Medulla oblongata (tissue), 1 donor: Measurements from ENCODE around the gene LRRC71.

Experiments used
- DNase-seq: peaks from one replicate; pipeline ENCODE4 v3.0.0-alpha.2; 2015; ENCODE audit errors: extremely low spot score

The LRRC71 gene

DNA sequence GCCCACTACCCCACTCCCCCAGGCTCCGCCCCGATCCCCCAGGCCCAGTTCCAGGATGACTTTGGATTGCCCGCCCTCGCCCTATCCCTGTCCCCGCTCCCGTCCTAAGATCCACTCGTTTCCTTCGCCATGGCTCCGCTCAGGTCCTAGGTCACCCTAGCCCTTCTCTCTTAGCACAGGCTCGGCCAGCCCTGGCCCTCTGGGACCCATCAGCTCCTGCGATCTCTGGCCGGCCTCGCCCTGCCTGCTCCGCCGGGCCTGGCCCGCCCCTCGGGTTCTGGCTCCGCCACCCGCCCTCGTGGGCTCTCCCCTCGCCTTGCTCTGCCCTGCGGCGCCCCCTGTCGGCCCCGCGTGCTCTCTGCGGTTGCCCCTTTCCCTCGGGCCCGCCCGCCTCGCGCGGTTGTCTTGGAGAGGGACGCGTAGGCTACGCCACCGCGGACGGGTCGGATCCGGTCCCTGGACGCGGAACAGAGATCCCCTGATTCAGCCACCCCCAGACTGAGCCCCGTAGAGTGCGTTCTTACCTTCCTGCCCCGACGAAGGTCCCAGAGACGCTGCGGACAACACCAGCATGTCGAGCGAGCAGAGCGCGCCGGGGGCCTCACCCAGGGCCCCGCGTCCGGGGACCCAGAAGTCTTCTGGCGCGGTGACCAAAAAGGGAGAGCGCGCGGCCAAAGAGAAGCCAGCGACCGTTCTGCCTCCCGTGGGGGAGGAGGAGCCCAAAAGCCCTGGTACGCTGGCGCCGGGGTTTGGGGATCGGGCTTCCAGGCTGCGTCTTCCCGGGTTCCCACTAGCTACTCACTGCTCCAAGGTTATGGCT, at the start of gene LRRC71:
Gene LRRC71, plus strand, starts transcription at position 400 of the 820 bp plus-strand sequence. Its CDS starts 172 bp downstream, at position 572.
- peak; percentile 53 for DNase-seq

DNA sequence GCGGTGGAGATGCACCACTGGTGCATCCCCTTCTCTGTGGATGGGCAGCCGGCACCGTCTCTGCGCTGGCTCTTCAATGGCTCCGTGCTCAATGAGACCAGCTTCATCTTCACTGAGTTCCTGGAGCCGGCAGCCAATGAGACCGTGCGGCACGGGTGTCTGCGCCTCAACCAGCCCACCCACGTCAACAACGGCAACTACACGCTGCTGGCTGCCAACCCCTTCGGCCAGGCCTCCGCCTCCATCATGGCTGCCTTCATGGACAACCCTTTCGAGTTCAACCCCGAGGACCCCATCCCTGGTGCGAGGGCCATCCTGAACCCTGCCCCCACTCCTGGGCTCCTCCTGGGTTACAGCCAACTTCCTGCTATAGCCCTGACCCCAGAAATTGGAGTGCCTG, 46.8 kb upstream of the LRRC71 start:
- DNase-seq = no peak

DNA sequence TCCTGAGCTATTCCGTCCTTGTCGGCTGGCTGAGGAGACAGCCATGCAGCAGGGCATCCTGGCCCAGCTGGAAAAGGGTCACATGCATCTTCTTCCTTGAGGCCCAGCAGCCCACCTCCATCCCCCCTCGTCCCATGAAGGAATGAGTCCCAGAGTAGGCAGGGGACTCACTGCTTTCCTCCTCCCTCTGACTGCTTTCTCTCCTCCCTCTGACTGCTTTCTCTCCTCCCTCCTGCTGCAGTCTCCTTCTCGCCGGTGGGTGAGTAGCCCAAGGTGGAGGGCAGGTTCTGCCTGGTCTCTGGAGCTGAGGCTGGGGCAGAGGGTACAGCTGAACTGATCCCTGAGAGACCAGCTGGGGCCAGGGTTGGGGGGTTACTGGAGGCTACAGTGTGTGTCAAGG, 46.3 kb upstream of the LRRC71 start:
- no peak for DNase-seq

DNA sequence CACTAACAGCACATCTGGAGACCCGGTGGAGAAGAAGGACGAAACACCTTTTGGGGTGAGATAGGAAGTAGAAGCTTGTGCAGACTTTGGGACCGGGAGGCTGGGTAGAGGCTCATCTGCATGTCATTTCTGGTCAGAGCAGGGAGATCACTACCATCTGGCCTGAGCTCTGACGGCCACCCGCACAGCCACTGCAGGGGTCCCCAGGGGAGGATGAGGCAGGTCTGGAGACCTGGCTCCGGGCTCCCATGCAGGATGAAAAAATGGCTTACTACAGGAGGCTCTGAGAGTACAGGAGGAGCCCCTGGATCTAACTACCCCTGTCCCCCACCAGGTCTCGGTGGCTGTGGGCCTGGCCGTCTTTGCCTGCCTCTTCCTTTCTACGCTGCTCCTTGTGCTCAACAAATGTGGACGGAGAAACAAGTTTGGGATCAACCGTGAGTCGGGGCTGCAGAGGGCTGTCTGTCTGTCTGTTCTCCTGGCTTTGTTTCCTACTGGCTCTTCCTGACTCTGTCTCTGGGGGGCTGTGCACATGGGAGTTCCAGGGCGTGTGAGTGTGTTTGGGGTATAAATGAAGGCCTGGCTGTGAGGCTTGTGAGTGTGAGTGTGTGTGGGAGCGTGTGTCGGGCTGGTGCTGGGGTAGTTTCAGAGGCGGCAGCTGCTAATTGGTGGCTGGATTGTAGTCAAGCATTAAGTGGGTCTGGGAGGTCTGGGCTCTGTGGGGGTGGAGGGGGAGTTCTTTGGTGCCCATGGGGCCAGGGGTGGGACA, 45.7 kb upstream of the LRRC71 start:
- DNase-seq = no peak

DNA sequence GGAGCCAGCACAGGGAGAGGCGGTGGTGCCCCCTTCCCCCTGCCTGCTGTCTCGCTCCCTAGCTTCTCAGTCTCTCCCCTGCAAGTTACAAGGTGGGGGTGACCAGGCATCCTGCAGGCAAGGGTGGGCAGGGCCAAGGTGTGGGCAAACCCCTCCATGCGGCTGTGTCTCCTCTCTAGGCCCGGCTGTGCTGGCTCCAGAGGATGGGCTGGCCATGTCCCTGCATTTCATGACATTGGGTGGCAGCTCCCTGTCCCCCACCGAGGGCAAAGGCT, 45.2 kb upstream of the LRRC71 start:
- no peak for DNase-seq

DNA sequence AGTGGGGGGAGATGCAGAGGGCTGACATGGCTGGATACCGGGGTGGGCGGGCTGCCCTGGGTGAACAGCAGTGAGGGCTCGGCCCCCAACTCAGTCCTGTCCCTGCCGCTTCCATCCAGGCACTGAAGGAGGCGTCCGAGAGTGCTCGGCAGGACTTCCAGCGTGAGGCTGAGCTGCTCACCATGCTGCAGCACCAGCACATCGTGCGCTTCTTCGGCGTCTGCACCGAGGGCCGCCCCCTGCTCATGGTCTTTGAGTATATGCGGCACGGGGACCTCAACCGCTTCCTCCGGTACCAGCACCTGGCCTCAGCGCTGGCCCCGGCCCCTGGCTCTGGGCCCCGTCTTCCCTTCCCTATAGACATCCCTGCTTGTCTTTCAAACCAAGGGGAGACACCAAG, 44.2 kb upstream of the LRRC71 start:
- no peak for DNase-seq

DNA sequence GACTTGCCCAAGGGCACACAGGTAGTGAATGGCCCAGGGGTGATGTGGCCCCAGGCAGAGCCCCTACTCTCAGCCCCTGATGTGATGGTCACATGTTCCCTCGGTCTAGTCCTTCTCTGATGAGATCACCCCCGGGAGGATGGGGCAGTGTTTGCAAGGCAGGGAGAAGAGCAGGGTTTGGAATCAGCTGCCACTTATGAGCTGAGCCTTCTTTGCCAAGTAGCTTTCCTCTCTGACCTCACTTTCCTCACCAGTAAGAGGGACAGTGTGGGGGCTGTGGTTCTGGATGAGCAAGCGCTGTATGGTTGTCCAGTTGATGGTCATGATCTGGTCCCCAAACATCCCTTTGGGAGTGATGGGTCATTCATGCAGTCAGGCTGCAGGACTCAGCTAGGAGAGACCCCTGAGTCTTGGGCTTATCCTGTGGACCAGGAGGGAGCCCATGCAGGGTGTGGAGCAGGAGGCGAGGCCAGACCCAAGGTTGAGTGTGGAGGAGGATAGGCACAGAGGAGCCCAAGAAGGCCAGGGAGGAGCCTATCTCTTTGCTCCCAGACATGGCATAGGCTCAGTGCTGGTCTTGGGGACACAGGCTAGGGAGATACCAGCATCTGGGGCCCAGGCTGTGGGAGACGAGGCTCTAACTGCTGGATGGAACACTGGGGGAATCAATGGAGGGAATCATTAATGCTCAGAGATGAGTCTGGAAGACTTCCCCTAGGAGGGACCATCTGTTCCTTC, 42.8 kb upstream of the LRRC71 start:
- no peak for DNase-seq

DNA sequence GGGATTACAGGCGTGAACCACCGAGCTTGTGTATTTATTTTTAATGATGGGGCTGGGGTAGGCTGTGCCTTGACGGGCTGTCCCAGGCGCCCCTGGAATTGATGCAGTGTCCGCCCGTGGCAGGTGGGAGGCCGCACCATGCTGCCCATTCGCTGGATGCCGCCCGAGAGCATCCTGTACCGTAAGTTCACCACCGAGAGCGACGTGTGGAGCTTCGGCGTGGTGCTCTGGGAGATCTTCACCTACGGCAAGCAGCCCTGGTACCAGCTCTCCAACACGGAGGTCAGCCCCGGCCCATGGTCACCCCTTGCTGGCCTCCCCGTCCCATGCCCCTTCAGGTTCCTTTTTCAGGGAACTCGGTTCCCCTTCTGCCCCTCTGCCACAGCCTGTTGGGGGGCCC, 40.6 kb upstream of the LRRC71 start:
- DNase-seq = no peak

DNA sequence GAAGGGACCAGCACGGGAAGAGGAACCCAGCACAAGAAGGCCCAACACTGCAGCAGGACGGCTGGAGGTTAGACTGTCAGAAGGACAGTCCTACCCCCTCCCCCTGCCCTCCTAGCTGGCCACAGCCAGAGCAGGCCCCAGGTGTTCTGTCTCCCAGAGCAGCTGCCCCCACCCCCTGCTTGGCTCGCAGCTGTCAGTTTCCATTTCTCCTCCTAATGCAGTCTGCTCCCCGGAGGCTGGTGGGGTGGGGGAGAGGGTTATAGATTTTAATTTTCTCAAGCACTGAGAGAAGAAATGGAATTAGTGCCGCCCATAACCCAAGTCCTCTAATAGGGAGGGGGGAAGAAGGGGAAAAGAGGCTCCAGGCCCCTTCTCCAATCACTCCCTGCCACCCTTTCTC, 40.0 kb upstream of the LRRC71 start:
- no peak for DNase-seq

DNA sequence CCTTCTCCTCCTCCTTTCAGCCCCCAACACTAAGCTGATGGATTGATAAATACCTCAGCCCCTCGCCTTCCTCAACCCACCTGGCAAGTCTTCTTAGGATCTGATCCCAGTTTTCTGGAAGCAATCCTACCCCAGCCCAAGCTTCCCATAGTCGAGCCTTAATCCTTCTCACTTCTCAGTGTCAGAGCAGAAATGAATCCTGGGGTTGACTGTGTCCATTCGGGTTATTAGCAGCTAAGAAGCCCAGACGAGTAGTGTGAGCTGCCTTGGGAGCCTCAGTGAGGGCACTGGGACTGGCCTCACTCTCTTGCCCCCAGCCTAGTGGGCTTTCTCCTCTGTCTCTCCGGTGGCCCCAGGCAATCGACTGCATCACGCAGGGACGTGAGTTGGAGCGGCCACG, 39.3 kb upstream of the LRRC71 start:
- DNase-seq = no peak

DNA sequence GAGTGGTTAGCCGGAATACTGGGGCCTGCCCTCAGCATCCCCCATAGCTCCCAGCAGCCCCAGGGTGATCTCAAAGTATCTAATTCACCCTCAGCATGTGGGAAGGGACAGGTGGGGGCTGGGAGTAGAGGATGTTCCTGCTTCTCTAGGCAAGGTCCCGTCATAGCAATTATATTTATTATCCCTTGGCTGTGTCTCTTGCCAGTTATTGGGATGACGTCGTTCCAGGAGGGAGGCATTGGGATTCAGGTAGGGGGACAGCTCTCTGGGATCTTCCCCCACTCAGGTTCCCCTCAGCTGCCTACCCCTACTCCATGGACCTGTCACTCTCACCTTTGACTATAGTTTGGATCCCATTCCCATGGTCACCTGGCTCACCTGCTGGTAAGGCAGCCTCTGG, 38.8 kb upstream of the LRRC71 start:
- no peak for DNase-seq

DNA sequence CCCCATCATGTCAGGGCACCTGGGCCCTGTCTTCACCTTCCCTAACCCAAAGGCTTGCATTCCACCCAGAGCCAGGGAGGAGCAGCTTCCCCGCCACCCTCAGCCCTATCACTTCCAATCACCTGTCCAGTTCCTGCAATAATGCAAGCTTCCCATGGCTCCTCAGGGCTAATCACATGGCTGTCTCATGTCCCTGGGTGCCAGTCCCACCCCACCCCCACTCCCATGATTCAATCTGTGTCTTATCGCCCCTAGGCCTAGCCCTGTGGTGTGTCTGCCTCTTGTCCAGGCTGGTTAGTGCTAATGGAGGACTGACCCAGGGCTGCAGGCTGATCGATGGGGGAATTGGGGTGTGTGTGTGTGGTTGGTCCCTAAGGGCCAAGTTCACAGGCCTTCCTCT, 37.9 kb upstream of the LRRC71 start:
- no peak for DNase-seq

DNA sequence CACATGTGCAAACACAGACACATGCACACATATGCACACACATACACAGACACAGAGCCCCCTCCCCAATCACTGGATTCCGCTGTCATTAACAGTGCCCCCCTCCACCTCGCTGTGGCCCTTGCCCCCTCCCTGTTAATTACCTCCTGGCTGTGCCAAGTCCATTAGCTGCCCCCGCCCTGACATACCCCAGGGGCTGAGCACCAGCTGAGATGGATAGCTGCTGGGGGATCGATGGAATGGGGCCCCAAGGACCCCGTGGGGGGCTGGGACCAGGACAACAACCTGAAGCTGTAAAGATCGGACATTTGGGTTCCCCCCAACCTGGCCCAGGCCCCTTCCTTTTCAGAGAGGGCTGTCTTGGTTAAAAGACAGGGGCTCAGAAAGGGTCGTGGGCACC, 36.5 kb upstream of the LRRC71 start:
- no peak for DNase-seq

DNA sequence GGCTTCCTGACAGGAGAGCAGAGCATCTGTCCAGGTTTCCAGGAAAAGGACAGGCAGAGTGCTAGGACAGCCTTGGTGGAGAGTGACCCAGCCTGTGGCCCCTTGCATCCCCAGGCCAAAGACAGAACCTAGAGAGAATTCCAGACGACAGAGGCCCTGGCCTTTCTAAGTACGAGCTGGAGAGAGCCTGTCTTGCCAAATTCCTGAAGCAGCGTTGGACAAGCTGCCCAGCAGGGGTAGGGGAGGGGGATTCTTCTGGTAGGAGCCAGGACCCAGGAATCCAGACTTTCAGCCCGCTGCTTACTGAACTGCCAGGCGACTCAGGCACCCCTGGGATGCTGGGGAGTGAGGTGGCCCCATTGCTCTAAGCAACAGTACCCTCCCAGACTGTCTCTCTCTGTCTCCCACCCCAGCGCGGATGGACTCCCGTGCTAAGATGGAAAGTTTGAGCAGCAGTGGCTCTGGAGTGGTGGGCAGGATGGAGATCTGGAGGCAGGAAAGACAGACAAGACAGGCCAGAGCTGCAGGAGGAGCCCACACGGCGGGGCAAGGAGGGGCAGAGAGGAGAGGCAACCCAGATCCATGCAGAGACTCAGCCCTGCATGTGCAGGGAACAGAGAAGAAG, 35.8 kb upstream of the LRRC71 start:
- no peak for DNase-seq

DNA sequence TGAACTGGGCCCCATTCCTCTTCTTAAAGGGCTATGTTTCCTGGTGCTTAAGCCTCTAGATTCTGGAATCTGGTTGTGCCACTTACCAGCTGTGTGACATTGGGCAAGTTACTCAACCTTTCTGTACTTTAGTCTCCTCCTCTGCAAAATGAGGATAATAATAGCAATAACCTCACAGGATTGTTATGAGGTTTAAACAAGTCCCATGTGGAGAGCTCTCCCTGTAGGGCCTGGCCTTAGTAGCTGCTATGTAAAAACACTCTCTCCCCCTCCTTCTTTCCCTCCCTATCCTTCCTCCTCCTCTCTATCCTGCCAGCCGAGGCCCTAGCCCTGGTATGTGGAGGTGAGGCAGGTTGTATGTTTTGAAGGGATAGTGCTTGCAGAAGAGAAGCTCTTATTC, 35.1 kb upstream of the LRRC71 start:
- DNase-seq = no peak

DNA sequence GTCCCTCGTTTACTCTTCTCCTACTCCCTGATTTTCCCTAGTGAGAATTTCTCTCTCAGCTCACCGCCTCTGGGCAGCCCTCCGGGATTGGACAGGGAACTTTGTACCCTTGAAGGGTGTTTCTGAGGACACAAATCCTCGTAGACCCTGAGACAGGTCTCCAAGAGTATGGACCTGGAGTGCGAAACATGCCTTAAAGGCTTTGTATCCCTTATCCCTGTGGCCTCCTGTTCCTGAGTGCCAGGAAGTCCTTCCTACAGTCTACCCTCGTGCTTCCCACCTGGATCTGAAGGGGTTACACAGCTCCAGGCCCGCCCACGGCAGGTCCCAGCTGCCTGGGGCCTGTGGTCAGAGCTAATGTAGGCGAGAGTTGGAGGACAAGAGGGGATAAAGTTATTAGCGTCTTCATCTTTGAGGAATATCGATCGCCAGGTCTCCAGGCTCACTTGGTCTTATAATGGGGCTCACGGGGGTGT, 34.5 kb upstream of the LRRC71 start:
- no peak for DNase-seq

DNA sequence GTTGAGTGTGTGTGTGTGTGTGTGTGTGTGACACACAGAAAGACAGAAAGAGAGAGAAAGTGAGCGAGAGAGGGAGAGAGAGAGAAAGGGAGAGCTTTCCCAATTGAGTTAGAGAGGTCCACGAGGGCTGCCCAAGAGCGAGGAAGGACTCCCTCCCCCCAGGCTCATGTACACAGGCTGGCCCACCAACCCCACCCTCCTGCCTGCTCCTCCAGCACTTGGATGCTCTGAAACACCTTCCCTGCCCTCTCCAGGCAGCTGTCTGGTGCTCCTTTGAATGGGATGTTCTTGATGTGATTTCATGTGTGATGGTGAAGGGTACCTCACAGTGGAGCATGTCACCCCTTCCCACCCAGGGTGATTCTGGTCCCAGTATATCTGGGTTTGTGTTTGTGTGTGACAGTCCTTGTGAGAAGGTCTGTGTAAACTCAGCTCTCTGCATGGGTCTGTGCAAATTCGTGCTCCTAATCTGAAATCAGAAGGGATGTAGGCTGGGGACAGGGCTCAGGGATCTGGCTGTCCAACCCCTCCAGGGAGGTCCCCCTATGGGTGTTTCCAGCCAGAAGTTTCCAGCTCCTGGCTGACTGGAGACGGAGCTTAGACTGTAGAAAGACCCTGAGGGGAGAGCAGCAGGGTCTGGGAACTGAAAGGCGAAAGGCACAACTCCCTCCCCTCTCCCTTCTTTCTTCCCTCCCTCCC, 33.7 kb upstream of the LRRC71 start:
- no peak for DNase-seq

DNA sequence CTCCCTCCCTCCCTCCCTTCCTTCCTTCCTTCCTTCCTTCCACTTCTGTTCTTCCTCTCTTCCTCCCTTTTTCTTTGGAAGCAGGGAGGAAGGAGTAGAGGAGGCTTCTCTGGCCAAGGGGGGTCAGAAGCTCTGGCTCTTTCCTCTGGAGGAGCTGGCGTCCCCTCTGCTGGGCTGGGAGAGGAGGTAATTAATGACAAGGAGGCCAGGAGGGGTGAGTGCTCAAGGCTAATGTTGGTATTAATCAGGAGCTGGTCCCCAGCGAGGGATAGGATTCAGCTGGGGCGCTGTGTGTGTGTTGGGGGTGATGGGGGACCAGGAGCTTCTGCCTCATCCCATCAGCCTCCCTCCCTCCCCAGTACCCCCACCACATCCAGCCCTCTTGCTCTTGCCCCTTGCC, 33.1 kb upstream of the LRRC71 start:
- DNase-seq = no peak

DNA sequence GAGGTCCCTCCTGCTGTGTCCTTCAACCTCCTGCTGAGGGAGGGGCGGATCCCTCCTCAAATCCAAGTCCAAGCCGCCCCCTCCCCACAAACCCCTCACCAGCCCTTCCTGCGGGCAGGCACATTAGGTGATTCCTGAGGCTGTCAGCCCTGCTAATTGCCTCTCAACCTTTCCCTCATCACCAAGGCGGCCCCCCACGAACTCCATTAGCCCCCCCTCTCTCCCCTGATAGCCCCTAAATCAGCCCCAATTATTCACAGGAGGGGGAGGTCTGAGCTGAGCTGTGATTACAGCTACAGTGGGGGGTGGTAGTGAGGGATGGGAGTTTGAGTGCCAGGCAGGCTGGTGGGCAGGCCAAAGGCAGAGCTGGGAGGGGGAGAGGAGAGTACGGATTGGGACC, 32.7 kb upstream of the LRRC71 start:
- DNase-seq = no peak

DNA sequence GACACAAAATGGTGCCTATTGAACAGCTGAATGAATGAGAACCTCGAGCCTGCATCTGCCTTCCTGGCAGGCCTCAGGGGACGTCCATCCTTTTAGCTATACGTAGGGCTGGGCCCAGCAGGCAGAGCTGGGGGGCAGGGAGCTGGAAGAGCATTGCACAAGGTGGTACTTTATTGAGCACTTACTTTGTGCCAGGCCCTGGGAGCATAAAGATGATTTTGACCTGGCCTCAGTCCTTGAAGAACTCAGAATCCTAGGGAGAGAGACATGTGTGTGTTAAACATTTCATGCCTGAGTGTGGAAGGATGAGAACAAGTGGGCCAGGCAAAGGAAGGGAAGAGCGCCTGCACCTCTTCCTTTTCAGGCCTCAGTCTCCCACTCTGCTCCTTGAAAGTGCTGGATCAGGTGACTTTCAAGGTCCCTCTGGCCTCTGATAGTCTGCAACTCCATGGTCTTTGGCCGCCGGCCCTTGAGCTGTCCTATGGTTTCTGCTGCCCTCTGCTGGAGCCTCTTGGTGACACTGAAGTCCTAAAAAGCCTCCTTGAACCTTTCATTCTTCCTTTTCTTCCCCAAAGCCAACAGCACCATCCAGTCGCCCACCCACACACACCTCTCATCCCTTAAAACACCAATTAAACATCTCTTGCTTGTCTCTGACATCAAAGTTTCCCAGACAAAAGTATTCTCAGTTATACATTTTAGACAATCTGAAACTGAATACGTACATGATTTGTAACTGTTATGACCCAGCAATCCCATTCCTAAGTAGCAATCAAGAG, 30.4 kb upstream of the LRRC71 start:
- DNase-seq = peak; percentile 91
